HuH-7 (cell line): ENCODE results near the gene PCNX1.

Experiments
- DNase-seq: peaks from one replicate; pipeline ENCODE4 v3.0.0; 2011; ENCODE audit warnings: low spot score

The PCNX1 gene

GRCh38 chr14:70888681-70889175 is 18.5 kb upstream of the PCNX1 start:
- no peak for DNase-seq

- DNase-seq: no peak
Measured at GRCh38 chr14:70889555-70889954, 17.7 kb upstream of the PCNX1 start.

DNA sequence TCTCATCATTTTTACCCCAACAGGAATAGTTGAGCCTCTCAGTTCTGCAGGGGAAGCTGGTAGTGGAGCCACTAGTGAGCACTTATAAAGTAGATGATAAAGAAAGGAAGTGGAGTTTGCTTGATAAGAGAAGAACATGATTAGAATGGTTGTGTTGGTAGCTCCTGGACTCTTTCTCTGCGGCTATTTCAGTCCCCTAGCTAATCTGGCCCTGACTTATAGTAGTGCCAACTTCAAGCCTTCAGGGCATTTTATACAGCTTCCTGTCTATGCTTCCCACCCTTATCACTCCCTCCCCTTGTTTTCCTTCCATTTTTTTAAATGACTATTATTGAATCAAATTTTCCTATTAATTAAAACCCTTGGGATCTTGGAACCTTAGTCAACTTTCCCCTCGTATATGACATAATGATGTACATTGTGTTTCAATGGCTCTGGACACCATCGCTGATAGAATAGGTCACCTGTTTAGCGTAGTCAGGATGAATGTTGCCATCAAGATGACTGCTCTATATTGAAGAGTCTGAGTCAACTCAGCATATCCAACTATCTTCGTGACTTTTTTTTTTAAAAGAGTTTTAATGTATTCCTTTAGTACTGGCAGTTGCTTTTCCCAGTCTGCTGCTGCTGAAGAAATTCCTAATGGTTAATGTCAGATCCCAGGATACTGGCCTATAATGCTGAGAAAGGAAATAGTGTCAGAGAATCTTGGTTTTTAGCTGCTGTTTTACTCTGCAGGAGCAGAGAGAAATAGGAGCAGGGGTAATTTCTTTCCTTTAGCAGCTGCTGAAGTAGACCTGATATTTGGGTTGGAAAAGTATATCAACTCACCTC is 16.2 kb upstream of the PCNX1 start:
- DNase-seq: no peak

GRCh38 chr14:70891737-70892136 is 15.5 kb upstream of the PCNX1 start:
- no peak for DNase-seq

GRCh38 chr14:70893062-70893845 is 14.0 kb upstream of the PCNX1 start:
- DNase-seq: no peak

DNA sequence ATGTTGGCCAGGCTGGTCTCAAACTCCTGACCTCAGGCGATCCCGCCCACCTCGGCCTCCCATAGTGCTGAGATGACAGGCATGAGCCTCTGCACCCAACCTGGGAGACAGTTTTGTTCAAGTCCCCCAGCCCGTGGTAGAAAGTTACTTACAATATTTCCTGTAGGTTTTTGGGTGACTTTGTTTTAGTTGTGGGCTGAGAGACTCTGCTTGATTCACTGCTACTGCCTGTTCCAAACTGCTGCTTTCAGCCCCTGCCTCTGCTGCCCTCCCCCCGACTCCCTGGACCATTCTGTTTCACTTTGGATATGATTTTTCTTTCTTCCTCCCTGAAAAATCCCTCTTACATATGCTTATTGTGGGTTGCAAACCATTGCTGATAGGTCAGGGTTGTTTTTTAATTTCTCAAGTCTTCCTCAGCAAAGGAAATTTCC is 13.4 kb upstream of the PCNX1 start:
- DNase-seq: no peak

DNA sequence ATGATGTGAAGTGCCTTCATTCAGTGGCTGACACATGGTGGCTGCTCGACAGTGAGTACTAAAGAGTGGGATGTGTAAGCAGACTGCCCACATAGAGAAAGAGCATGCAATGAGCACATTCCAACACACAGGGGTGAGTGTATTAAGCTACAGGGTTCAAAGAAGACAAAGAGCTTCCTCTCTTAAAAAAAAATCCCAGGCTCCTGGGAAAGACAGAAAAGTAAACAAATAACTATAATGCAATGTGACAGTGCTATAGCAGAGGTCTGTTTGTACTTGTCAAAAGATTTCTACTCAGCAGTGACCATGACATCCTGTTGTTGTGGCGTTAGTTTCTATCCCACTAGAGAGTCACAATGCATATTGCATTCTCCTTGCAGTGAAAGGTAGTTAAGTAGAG is 12.4 kb upstream of the PCNX1 start:
- no peak for DNase-seq

- no peak for DNase-seq
Measured at GRCh38 chr14:70896317-70896716, 10.9 kb upstream of the PCNX1 start.

GRCh38 chr14:70896981-70897380 is 10.3 kb upstream of the PCNX1 start:
- DNase-seq: no peak

GRCh38 chr14:70897464-70897863 is 9.8 kb upstream of the PCNX1 start:
- DNase-seq: no peak

DNA sequence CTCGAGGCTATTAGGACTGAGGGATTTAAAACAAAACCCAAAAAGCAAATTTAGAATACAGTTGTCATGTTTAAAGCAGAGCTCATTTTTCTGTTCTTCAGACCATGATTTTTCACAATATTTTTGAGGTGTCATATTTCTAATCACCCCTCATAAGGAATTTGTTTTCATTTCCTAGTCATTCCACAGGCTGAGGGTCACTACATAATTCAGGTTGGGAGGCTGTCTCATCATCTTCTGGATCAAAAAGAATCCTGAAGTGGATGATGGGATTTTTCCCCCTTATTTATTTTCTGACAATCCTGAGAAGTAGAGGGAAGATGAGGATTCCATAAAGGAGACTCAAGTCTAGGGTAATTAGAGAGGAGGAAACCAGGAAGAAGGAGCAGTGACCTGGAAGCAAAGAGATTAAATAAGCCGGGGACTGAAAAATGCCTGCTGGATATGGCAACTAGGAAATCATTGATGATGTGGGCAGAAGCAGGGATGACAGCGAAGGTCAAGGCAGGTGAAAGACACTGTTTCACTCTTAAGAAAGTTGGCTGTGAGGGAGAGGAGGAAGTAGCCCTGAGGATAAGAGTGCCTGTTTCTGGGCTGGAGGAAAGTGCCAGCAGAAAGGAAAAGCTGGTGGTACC is 9.0 kb upstream of the PCNX1 start:
- no peak for DNase-seq

GRCh38 chr14:70901269-70901668 is 6.0 kb upstream of the PCNX1 start:
- DNase-seq: no peak

DNA sequence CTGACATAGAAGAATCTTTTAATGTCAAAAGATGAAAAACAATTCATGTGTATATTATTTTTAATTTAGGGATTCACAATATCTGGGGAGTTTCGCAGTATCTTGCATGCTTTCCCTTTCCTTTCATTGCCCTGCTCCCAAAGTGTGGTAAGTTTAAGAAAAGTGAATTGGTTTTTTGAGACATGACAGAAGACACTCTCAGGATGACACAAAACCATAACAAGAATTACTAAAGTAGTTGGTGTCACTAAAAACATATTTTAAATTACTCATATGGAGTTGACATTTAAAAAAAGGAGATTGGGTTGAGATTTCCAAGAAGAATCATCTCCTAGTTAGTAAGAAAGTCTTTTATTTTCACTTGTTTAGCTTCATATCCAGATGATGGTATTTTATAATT is 5.1 kb upstream of the PCNX1 start:
- no peak for DNase-seq

DNA sequence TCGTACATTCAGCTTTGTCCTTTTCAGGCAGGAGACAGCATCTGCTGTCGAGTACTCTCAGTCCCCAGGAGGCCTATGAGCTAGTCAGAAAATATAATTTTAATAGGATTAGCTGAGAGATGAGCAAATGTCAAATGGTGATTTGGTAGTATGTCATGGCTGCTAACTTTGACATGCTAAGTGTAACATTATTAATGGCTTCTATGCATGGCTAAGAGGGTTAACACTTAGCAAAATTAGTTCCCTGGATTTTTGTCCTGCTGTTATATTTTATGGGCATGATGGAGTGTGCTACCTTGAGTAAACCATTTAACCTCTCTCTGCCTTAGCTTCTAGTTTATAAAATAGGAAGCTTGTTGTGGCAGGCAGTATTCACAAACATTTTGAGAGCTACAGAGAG is 2.9 kb upstream of the PCNX1 start:
- DNase-seq: no peak

- DNase-seq: no peak
Measured at GRCh38 chr14:70905301-70905700, 2.0 kb upstream of the PCNX1 start.

DNA sequence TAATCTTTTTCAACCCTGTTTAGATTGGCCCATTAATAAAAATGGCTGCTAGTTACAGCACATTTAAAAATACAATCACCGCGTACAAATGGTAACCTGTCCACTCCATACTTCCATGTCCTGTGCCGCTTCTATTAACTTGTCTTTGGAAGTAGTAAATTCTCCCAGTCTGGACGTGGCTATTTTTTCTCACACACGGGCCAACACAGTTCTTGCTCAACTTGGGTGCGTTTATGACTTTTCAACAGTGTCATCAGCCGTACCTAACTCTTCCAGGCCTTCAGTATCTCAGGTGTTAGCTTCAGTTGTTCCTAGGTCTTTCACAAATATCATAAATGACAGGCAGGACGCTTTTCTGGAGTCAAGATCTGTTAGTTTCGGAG is 475 bp upstream of the PCNX1 start:
- peak; percentile 45 for DNase-seq

DNA sequence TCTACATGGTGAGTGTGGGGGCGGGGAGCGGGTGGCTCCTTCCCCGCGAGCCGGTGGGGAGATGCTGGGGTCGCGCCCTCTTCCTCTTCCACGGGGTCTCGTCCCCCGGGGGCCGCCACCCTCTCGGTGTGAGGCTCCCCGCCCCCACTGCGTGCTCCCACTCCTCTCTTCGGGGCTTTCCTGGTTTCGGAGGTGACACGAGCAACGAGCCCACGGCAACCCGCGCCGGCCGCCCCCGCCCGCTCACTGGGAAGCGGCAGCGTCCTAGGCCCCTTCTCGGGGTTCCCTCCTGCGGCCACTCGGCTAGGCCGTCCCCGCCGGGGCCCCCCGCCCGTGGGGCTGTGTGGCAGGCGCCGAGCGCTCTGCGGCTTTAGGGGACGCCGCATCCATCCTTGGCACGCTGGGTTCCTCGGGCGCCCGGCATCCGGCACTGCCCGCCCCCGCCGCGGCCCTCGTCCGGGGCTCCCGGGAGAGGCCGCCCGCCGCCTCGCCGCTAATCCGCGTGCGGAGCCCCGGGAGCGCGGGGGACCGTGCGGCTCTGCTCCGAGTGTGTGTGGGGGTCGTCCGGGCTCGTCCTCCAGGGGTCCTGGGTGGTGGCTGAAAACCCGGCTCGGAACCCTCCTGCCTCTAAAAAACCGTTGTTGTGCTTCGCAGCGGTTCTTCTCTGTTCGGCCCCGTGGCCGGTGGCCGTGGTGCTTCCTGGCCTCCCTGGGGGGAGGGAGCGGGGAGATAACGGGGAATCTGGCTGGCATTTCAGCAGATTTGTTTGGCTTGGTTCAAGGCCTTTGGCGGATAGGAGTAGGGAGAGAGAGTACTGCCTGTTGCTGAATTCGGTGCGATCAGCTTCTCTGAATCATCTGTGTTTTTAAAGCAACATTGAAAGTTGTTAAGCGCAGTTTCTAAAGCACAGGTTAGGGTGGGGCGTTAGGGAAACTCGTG is 1.0 kb downstream of the PCNX1 start:
- DNase-seq: peak; percentile 41

GRCh38 chr14:70908935-70909641 is 1.8 kb downstream of the PCNX1 start:
- DNase-seq: no peak

DNA sequence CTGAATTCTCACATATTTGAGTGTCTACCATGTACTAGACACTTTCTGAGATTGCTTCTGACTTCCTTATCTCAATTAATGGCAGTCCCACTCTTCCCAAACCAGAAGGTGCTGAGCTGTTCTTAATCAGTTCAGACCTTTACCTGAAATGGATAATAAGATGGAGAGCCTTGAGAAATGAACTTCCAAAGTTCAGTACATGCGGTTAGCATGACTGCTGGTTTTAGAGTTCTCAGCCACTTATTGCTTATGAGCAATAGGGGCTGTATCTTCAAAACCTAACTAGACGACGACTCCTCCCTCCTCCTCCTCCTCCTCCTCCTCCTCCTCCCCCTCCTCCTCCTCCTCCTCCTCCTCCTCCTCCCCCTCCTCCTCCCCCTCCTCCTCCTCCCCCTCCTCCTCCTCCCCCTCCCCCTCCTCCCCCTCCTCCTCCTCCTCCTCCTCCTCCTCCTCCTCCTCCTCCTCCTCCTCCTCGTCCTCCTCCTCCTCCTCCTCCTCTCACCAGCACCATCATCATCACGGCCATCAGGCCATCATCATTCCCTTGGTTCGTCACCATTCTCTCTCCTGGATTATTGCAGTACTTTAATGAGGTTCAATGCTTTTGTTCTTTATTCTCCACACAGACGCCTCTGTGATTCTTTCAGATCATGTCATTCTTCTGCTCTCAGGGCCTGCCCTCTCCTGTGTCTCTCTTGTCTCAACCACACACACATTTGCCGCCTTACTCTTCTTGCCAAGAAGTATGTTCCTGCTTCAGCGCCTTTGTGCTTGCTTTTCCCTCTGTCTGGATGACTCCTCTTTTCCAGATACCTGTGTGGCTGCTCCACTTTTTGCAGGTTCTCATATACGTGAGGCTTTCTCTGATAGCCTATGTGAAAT is 2.7 kb downstream of the PCNX1 start:
- DNase-seq: no peak

DNA sequence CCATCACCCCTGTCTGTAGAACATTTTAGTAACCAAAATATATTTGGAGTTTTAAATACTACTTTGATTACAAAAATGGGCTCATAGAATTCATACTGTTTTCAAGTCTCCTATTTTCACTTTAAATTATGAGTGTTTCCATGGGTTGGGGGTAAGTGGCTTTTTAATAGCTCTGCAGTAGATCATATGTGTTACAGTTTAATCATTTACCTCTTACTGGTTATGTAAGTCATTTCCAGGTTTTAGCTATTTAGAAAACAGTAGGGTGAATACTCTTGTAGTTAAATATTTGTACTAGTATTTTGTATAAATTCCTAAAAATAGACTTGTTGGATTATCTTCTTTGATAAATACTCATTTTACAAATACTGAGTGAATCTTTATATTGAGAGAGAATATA is 8.2 kb downstream of the PCNX1 start:
- no peak for DNase-seq
